GM21825 (cell line): ENCODE results near the gene RNF217.
"Not testable (repeated sequence)": the region's sequence is repeated elsewhere in the genome, so short reads cannot be mapped to it uniquely, and the experiment has no call there.

Experiments
- ATAC-seq: cut with Tn5 transposase; IDR thresholded peaks from one replicate; pipeline ENCODE4 v1.9.1; 2021; ENCODE audit warnings: mild to moderate bottlenecking, moderate library complexity; ENCODE audit not compliant: unreplicated experiment

Gene RNF217

DNA sequence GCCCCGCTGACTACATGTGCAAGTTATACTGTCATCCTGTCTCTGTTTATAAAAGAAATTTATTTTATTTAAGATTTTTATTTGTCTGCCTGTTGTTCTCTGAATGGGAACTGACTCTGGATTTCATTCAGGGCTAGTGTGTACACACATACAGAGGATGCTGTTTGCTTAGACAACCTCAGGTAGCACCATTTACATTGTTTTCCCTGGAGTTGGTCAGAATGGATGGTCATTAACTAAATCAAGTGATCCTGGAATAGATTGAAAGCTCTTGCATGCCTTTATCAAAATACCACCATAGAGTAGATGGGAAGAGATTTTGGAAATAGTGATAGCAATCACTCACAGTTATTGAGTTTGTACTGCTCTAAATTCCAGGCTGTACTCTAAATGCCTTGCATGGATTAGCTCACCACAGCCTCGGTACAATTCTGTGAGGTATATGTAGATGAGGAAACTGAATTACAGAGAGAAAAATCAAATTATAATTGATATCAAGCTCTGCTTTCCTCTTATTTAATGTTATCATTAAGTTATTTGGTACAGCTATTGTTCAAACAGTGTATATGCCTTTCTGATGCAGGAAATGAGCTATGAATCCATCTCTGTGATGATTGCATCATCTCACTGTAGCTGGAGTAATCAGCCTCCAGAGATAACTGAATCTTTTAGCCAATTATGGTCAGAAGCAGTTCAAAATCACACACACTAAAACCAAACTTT, 51.9 kb downstream of the RNF217 start:
- ATAC-seq: no peak

DNA sequence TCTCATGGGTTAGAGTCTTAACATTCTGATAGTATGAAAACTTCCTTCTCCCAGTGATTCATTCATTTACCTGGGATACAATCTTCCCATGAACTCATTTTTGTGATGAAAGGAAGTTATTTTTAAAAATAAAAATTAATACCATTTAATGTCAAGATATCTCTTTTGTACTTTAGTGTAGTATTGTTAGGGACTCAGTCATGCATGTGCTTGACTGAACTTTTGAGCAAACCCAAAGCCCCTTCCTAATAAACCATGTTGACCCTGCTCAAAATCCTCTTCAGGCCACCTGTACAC, 52.4 kb downstream of the RNF217 start:
- ATAC-seq: no peak

DNA sequence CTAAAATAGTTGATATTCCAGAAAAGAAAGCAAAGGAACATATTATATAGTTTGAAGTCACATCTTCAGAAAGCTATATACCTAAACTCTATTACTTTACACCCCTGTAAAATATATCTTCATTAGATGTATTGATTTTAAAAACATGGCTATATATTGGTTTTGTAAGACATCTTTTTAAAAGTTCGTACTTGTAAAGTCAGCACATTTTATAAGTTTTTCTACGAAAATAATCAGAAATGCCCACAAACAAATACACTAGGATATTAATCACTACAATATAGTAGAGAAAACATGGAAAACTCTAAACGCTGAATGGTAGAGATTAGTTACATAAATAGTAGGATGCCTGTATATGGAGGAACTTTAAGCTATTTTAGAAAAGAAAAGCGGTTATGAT, 52.9 kb downstream of the RNF217 start:
- ATAC-seq: no peak

DNA sequence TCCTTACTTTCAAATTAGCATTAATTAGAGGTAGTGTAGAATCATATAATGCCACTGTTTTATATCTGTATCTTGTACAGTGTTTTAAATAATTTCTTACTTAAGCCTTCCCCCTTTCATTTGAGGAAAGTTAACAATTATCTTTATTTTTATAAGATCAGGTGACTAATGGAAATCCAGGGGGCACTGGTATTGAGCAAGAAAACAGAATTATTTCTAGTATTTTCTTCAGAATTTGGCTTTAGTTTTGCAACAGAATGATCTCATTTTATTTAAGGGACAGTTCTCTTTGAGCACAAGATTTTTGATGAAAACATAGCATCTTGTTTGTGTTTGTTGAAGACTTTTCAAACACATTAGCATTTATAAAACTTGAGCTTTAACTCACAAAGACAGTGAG, 55.9 kb downstream of the RNF217 start:
- no peak for ATAC-seq

DNA sequence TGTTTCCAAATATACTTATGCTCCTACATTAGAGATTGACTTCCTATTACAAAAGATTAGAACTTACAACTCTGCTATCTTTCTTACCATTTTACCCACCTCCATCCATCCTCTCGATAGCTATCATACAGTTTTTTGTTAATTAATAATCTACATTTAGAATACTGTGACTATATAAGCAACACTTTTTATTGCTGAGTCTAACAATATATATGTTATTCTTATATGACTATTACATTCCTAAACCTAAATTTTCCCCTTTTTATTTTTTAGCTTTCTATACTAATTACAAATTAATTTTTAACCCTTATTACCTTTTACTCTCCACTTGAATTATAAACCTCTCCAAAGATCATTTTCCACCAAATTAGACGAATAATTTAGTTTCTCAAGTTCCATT, 57.0 kb downstream of the RNF217 start:
- ATAC-seq: no peak

DNA sequence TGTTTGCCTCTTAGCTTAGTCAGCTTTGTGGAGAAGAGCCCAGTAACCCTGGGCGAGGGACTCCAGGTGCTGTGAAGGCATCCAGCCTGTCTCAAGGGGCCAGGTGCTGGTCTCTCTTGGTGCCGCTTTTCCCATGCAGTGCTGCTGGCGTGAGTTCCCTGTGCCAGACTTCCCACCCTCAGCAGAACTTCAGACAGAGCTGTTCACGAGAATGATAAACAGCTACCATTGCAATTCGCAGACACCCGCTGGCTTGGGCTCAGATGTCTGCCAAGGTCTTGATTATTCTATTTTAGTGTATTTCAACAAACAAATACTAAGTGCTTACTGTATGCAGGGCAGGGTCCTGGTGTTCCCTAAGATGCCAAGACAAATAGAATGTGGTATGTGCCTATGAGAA, 57.7 kb downstream of the RNF217 start:
- no peak for ATAC-seq

DNA sequence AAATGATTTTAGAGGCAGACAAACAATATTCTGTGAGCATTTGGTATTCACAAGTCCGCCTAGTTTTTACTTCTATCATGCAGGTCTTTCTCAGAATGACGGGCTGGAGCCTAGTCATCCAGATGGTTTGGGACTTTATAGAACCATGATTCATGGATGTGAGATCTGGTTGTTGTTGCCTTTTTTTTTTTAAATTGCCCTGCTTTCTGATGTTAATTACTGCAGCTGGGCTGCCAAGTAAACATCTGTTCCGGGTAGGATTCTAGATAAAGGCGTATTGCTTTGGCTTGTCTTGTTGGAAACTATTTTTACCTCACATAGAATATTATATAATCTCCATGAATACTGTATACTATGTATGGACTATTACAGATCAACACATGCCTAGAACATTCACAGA, 58.1 kb downstream of the RNF217 start:
- ATAC-seq: no peak

DNA sequence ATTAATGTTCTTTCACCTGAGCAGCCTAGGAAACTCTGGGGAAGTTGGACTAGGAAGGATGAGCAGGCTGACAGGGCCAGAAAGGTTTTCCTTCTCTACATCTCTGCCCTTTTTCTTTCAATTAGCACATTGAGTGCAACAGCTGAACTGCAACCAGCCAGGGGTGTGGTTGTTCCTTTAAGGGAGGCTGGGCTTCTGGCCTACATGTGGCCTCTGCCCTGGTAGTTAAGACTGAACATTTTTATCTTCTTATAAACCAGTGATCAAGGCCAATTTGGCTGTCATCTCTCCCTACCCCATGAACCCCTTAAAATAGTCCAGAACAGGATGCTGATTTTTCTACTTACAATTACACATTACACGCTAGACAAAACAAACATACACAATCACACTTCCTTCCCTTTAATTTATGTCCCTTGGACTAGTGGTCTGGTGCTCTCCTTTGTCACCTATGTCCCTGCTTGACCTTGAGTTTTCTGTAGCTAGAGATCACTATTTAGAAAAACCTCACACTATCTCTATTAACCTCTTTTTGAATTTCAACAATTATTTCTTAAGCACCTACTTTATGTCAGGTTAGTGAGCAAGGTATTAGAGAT, 60.3 kb downstream of the RNF217 start:
- no peak for ATAC-seq

DNA sequence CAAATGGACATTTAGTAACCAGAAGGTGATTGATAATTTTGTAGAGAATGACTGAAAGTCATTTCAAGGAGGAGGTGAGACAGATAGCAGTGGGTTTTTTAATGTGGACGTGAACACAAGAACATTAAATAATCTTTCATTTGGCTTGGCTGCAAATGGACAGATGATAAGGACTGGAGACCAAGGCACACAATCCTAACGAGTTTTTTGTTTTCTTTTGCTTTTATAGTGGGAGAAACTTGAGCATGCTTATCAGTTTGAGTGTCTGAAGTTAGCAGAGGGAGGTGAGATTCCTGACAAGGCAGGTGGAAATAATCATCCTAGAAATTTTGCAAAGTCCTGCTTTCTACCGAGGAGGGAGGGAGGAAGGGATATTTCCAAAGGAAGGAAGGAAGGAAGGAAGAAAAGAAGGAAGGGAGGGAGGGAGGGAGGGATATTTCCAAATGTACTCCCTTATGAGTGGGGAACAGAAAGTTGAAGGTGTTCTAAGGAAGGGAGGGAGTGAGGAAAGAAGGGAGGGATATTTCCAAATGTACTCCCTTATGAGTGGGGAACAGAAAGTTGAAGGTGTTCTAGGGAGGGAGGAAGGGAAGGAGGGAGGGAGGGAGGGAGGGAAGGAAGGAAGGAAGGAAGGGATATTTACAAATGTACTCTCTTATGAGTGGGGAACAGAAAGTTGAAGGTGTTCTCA, 63.1 kb downstream of the RNF217 start:
- no peak for ATAC-seq

DNA sequence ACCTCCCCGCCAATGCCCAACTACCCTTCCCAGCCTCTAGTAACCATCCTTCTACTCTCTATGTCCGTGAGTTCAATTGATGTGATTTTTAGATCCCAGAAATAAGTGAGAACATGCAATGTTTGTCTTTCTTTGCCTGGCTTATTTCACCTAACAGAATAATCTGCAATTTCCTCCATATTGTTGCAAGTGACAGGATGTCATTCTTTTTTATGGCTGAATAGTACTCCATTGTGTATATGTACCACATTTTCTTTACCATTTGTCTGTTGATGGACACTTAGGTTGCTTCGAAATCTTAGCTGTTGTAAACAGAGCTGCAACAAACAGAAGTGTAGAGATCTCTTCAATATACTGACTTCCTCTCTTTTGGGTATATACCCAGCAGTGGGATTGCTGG, 65.0 kb downstream of the RNF217 start:
- no peak for ATAC-seq

DNA sequence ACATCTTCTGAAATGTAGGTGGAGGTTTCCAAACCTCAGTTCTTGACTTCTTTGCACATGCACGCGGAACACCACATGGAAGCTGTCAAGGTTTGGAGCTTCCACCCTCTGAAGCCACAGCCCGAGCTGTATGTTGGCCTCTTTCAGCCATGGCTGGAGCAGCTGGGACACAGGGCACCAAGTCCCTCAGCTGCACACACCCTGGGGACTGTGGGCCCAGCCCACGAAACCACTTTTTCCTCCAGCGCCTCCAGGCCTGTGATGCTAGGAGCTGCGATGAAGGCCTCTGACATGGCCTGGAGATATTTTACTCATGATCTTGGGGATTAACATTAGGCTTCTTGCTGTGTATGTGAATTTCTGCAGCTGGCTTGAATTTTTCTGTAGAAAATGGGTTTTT, 68.7 kb downstream of the RNF217 start:
- no peak for ATAC-seq

DNA sequence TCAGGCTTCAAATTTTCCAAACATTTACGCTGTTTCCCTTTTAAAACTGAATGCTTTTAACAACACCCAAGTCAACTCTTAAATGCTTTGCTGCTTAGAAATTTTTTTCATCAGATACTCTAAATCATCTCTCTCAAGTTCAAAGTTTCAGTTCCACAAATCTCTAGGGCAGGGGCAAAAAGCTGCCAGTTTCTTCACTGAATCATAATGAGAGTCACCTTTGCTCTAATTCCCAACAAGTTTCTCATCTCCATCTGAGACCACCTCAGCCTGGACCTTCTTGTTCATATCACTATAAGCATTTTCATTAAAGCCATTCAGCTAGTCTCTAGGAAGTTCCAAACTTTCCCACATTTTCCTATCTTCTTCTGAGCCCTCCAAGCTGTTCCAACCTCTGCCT, 69.1 kb downstream of the RNF217 start:
- ATAC-seq: no peak

DNA sequence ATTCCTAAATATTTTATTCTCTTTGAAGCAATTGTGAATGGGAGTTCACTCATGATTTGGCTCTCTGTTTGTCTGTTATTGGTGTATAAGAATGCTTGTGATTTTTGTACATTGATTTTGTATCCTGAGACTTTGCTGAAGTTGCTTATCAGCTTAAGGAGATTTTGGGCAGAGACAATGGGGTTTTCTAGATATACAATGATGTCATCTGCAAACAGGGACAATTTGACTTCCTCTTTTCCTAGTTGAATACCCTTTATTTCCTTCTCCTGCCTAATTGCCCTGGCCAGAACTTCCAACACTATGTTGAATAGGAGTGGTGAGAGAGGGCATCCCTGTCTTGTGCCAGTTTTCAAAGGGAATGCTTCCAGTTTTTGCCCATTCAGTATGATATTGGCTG, 72.7 kb downstream of the RNF217 start:
- not testable (repeated sequence) for ATAC-seq

DNA sequence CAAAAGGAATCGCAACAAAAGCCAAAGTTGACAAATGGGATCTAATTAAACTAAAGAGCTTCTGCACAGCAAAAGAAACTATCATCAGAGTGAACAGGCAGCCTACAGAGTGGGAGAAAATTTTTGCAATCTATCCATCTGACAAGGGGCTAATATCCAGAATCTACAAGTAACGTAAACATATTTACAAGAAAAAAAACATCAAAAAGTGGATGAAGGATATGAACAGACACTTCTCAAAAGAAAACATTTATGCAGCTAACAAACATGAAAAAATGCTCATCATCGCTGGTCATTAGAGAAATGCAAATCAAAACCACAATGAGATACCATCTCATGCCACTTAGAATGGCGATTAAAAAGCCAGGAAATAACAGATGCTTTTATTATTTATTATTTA, 74.2 kb downstream of the RNF217 start:
- not testable (repeated sequence) for ATAC-seq

DNA sequence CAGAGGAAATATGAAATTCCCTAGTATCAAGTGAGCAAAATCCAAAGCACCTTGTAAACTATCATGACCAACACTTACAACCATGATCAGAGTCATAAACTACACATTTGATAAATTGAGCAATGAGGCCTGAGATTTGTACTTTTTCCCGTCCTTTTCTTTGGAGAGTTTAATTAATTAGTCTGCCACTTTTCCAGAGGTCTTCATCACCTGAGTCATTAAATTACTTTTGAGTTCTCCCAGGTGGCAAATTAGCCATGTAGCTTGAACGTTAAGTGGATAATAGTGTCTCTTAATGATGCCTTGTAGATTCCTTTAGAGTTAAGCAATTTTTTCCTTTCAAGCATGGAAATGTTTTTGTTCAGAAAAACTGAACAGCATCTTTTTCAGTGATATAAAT, 75.6 kb downstream of the RNF217 start:
- no peak for ATAC-seq

DNA sequence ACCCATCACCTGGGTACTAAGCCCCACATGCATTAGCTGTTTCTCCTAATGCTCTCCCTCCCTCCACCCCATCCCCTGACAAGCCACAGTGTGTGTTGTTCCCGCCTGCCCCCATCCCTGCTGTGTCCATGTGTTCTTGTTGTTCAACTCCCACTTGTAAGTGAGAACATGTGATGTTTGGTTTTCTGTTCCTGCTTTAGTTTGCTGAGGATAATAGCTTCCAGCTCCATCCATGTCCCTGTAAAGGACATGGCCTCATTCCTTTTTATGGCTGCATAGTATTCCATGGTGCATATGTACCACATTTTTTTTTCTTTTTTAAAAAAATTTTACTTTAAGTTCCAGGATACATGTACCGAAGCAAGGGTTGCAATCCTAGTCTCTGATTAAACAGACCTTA, 76.7 kb downstream of the RNF217 start:
- no peak for ATAC-seq

DNA sequence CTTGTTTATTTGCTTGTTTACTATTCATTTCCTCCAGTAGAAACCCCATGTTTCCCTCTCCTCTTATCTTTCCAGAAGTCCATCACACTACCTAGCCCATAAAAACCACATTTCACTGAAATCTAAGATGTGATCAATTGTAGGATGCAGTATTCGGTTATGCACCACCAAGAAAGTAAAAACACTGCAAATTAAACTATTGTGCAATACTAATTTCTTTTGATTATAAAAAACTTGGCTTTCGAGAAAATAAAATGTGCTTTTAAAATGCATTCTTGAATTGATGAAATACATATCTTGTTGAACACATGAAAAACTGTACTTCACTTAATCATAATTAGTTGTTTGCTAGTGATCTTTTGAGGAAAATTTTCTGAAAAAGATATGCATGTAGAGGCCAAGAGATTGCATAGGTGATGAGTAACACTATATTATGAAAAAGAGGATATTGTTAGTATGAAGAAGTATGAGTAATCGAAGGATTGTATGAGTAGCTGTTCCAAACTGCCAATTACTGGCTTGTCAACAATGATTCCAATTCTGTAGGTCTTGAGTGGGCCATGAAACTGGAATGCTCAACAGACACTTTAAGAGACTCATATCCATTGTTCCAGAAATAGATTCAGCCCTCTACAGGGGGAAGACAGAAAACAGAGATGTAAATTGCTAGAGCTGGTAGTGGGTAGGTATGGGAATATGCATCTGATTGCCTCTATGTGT, 79.7 kb downstream of the RNF217 start:
- no peak for ATAC-seq

DNA sequence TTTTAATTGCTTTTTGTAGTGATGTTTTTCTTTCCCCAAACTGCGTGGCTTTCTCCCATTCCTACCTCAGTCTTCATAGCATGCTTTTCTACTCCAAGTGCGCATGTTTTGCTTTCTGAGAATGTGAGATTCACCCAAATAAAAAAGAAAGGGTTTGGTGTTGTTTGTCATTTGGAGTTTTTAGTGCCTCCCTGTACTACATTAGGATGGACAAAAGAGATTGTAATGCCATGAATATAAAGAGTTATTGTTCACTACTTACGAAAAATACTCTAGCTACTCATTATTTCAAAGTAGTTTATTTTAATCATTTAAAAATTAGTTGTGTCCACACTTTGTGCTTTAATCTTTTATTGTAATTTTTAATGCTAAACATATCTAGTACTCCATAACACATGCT, 81.8 kb downstream of the RNF217 start:
- ATAC-seq: no peak

DNA sequence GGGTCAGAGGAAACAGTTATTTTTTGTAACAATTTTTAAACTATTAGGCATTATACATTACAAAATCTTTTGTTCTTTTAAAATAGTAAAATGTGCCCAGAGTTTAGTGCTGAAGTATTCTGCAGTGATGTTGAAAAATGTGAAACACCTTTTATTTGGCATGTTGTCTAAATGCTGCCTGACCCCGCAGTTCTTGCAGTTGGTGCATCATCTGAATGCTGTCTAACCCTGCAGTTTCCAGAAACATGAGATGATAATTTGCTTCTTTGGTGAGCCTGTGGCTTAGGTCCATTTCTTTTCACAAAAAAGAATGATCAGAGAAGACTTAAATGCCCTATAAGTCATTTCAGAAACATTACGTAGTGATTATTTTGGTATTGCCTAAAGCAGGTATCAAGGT, 82.4 kb downstream of the RNF217 start:
- ATAC-seq: no peak

DNA sequence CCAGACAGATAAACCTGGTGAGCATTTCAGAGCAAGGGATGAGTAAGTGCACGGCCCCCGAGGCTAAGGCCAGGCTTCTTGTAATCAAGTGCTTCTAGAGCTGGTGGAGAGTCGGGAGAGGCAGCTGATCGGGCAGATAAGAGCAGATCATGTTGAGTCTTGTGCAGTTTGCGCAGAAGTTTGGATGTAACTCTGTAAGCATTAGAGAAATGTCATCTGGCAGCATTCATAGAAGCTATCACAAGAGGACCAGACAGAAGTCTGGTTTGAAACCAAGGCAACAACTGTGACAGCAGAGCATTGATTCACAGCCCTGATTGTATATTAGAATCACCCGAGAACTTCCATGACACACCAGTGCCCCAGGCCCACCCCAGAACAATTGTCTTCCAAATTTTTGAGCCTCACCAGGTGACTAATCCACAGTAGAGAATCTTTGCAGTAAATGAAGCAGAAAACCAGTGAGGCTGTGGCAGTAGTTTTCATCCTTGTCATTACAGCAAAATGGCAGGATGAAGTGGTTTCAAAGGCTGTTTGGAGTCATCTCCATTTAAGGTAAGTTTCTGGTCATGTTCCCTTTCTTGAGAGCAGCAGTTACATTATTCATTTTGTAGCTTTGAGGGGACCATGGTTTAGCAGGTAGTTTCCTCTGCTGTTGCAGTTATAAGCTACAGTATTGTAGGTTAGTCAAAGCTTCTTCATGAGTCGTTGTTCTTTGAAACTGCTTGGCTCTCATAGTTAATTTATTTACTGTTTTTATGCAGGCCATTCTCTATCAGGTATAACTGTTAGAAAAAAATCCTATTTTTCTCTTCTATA, 84.1 kb downstream of the RNF217 start:
- ATAC-seq: no peak

DNA sequence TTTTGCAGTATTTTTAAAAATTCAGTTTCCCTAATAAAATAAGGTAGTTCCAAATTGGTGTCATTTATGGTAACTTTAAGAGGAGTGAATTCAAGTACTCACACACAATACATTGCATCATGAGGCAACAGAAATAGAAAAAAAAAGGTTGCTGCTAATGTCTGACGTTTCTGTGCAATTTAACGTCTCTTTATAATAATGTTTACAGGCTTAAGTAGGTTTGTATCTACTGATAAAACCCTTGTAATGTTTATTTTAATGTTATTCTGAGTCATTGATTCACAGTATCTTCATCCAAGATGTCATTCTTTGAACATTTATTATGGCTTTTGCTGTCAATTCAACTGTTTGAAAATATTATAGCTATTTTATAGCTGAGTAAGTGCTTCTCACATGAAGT, 86.0 kb downstream of the RNF217 start:
- no peak for ATAC-seq
